ENCODE results near the gene ZNF564.
A peak's percentile ranks its signal among the peaks of the same experiment; 100 is the strongest.
"Not testable (repeated sequence)": the region's sequence is repeated elsewhere in the genome, so short reads cannot be mapped to it uniquely, and the experiment has no call there.

Gene ZNF564

GRCh38 chr19:12567951-12568350 lies 16.7 kb upstream of the ZNF564 start:
- H4K8ac ChIP-seq (ENCODE audit: low read depth, low read length): no peak overlapping the region

GRCh38 chr19:12566380-12566779 lies 15.1 kb upstream of the ZNF564 start:
- H3K9ac ChIP-seq (ENCODE audit: low read depth, low read length, poor library complexity); H3K4me3 ChIP-seq (ENCODE audit: low read length in 2 of 2); H3K36me3 ChIP-seq (replicated peaks in 1 of 2; ENCODE audit: control insufficient read depth in 2 of 2, insufficient read depth in 2 of 2, low read length in 2 of 2); H3K18ac ChIP-seq (ENCODE audit: low read length); H3K9me3 ChIP-seq (replicated peaks in 1 of 2; ENCODE audit: control insufficient read depth in 2 of 2, insufficient read depth in 1 of 2, low read depth in 1 of 2, low read length in 2 of 2); H3K4me1 ChIP-seq (ENCODE audit: control insufficient read depth in 2 of 2, insufficient read depth in 1 of 2, low read depth in 1 of 2, low read length in 2 of 2); H3K27ac ChIP-seq (replicated peaks; ENCODE audit: low read length); H3K4me2 ChIP-seq (ENCODE audit: insufficient read depth, low read length, poor library complexity, severe bottlenecking); H2BK120ac ChIP-seq (ENCODE audit: low read depth, low read length); H3K27me3 ChIP-seq (ENCODE audit: control insufficient read depth in 3 of 3, insufficient read depth in 3 of 3, low read depth in 1 of 3, low read length in 3 of 3); DNase-seq (ENCODE audit: low spot score); H4K8ac ChIP-seq (ENCODE audit: low read depth, low read length); H2AFZ ChIP-seq (ENCODE audit: low read length); H2BK5ac ChIP-seq (ENCODE audit: low read length); H4K91ac ChIP-seq (ENCODE audit: low read depth, low read length, poor library complexity); H2BK12ac ChIP-seq (ENCODE audit: low read length); H3K79me1 ChIP-seq (ENCODE audit: low read depth, low read length); H3K4ac ChIP-seq (ENCODE audit: low read length); H2BK15ac ChIP-seq (ENCODE audit: low read length); H3K14ac ChIP-seq (ENCODE audit: low read length); H2AK5ac ChIP-seq (ENCODE audit: low read depth, low read length); H3K23ac ChIP-seq (ENCODE audit: low read depth, low read length, poor library complexity): not testable (repeated sequence)
- no CpG with 5 or more reads among the region's 5 CpGs for WGBS, 2 donors (ENCODE audit: extremely low coverage in 2 of 2, insufficient read length in 2 of 2, insufficient replicate concordance in 1 of 2)

More at GRCh38 chr19:12567951-12568350, 16.7 kb upstream of the ZNF564 start:
- no peak overlapping the region for H4K91ac ChIP-seq (ENCODE audit: low read depth, low read length, poor library complexity)
- no CpG with 5 or more reads among the region's 4 CpGs for WGBS, 2 donors (ENCODE audit: extremely low coverage in 2 of 2, insufficient read length in 2 of 2, insufficient replicate concordance in 1 of 2)
- H3K4me3 ChIP-seq (ENCODE audit: low read length in 2 of 2): no peak overlapping the region
- H3K27me3 ChIP-seq (ENCODE audit: control insufficient read depth in 3 of 3, insufficient read depth in 3 of 3, low read depth in 1 of 3, low read length in 3 of 3): no peaks in the 10 kb centered on the region
- no peaks in the 10 kb centered on the region for H3K79me1 ChIP-seq (ENCODE audit: low read depth, low read length)
- H3K14ac ChIP-seq (ENCODE audit: low read length): no peak overlapping the region
- H3K23ac ChIP-seq (ENCODE audit: low read depth, low read length, poor library complexity): no peak overlapping the region
- no peaks in the 10 kb centered on the region for H3K9me3 ChIP-seq (replicated peaks in 1 of 2; ENCODE audit: control insufficient read depth in 2 of 2, insufficient read depth in 1 of 2, low read depth in 1 of 2, low read length in 2 of 2)
- DNase-seq (ENCODE audit: low spot score): no peak
- H2AFZ ChIP-seq (ENCODE audit: low read length): no peak overlapping the region
- H2BK12ac ChIP-seq (ENCODE audit: low read length): no peak overlapping the region
- no peak overlapping the region for H3K27ac ChIP-seq (replicated peaks; ENCODE audit: low read length)
- H3K9ac ChIP-seq (ENCODE audit: low read depth, low read length, poor library complexity): no peak overlapping the region
- H2AK5ac ChIP-seq (ENCODE audit: low read depth, low read length): no peak overlapping the region
- no peaks in the 10 kb centered on the region for H3K4me1 ChIP-seq (ENCODE audit: control insufficient read depth in 2 of 2, insufficient read depth in 1 of 2, low read depth in 1 of 2, low read length in 2 of 2)
- H3K36me3 ChIP-seq (replicated peaks in 1 of 2; ENCODE audit: control insufficient read depth in 2 of 2, insufficient read depth in 2 of 2, low read length in 2 of 2): no peaks in the 10 kb centered on the region
- no peak overlapping the region for H3K18ac ChIP-seq (ENCODE audit: low read length)
- H2BK5ac ChIP-seq (ENCODE audit: low read length): no peak overlapping the region
- no peak overlapping the region for H2BK120ac ChIP-seq (ENCODE audit: low read depth, low read length)
- H3K4ac ChIP-seq (ENCODE audit: low read length): no peak overlapping the region
- H3K4me2 ChIP-seq (ENCODE audit: insufficient read depth, low read length, poor library complexity, severe bottlenecking): no peak overlapping the region
- H2BK15ac ChIP-seq (ENCODE audit: low read length): no peak overlapping the region

- Histone ChIP-seq H2BK5ac (ENCODE audit: low read length) (no peak overlapping the region), H2BK120ac (ENCODE audit: low read depth, low read length) (no peak overlapping the region), H3K9me3 (replicated peaks in 1 of 2; ENCODE audit: control insufficient read depth in 2 of 2, insufficient read depth in 1 of 2, low read depth in 1 of 2, low read length in 2 of 2) (no peaks in the 10 kb centered on the region), H4K8ac (ENCODE audit: low read depth, low read length) (no peak overlapping the region), H2BK15ac (ENCODE audit: low read length) (no peak overlapping the region), H2AFZ (ENCODE audit: low read length) (peak overlapping the region; percentile 69), H3K36me3 (replicated peaks in 1 of 2; ENCODE audit: control insufficient read depth in 2 of 2, insufficient read depth in 2 of 2, low read length in 2 of 2) (no peaks in the 10 kb centered on the region), H3K4me2 (ENCODE audit: insufficient read depth, low read length, poor library complexity, severe bottlenecking) (no peak overlapping the region), H3K79me1 (ENCODE audit: low read depth, low read length) (no peaks in the 10 kb centered on the region), H3K14ac (ENCODE audit: low read length) (no peak overlapping the region), H2AK5ac (ENCODE audit: low read depth, low read length) (no peak overlapping the region), H3K4ac (ENCODE audit: low read length) (no peak overlapping the region), H2BK12ac (ENCODE audit: low read length) (no peak overlapping the region), H3K4me3 (ENCODE audit: low read length in 2 of 2) (no peak overlapping the region), H3K23ac (ENCODE audit: low read depth, low read length, poor library complexity) (no peak overlapping the region), H3K27ac (replicated peaks; ENCODE audit: low read length) (no peak overlapping the region), H3K18ac (ENCODE audit: low read length) (no peak overlapping the region), H3K9ac (ENCODE audit: low read depth, low read length, poor library complexity) (no peak overlapping the region), H3K27me3 (ENCODE audit: control insufficient read depth in 3 of 3, insufficient read depth in 3 of 3, low read depth in 1 of 3, low read length in 3 of 3) (no peaks in the 10 kb centered on the region), H3K4me1 (ENCODE audit: control insufficient read depth in 2 of 2, insufficient read depth in 1 of 2, low read depth in 1 of 2, low read length in 2 of 2) (no peaks in the 10 kb centered on the region), H4K91ac (ENCODE audit: low read depth, low read length, poor library complexity) (no peak overlapping the region)
- no CpG with 5 or more reads among the region's 19 CpGs for WGBS, 2 donors (ENCODE audit: extremely low coverage in 2 of 2, insufficient read length in 2 of 2, insufficient replicate concordance in 1 of 2)
- peak; percentile 84 for DNase-seq (ENCODE audit: low spot score)
Measured at GRCh38 chr19:12564016-12564664, 12.9 kb upstream of the ZNF564 start.

GRCh38 chr19:12555456-12555930 lies 4.2 kb upstream of the ZNF564 start:
- Histone ChIP-seq H2AK5ac (ENCODE audit: low read depth, low read length) (no peak overlapping the region), H2BK5ac (ENCODE audit: low read length) (no peak overlapping the region), H4K8ac (ENCODE audit: low read depth, low read length) (no peak overlapping the region), H3K23ac (ENCODE audit: low read depth, low read length, poor library complexity) (no peak overlapping the region), H3K4ac (ENCODE audit: low read length) (no peak overlapping the region), H3K4me3 (ENCODE audit: low read length in 2 of 2) (no peak overlapping the region), H2AFZ (ENCODE audit: low read length) (no peak overlapping the region), H2BK120ac (ENCODE audit: low read depth, low read length) (no peak overlapping the region), H3K27ac (replicated peaks; ENCODE audit: low read length) (no peak overlapping the region), H3K36me3 (replicated peaks in 1 of 2; ENCODE audit: control insufficient read depth in 2 of 2, insufficient read depth in 2 of 2, low read length in 2 of 2) (no peaks in the 10 kb centered on the region), H4K91ac (ENCODE audit: low read depth, low read length, poor library complexity) (no peak overlapping the region), H2BK15ac (ENCODE audit: low read length) (no peak overlapping the region), H3K27me3 (ENCODE audit: control insufficient read depth in 3 of 3, insufficient read depth in 3 of 3, low read depth in 1 of 3, low read length in 3 of 3) (no peaks in the 10 kb centered on the region), H3K9ac (ENCODE audit: low read depth, low read length, poor library complexity) (no peak overlapping the region), H3K14ac (ENCODE audit: low read length) (no peak overlapping the region), H3K79me1 (ENCODE audit: low read depth, low read length) (no peaks in the 10 kb centered on the region), H3K18ac (ENCODE audit: low read length) (no peak overlapping the region), H3K9me3 (replicated peaks in 1 of 2; ENCODE audit: control insufficient read depth in 2 of 2, insufficient read depth in 1 of 2, low read depth in 1 of 2, low read length in 2 of 2) (no peaks in the 10 kb centered on the region), H3K4me1 (ENCODE audit: control insufficient read depth in 2 of 2, insufficient read depth in 1 of 2, low read depth in 1 of 2, low read length in 2 of 2) (peaks cover 0 to 6% of the 10 kb centered on the region in 2 donors), H2BK12ac (ENCODE audit: low read length) (peak overlapping the region; percentile 10), H3K4me2 (ENCODE audit: insufficient read depth, low read length, poor library complexity, severe bottlenecking) (no peak overlapping the region)
- WGBS, 2 donors (ENCODE audit: extremely low coverage in 2 of 2, insufficient read length in 2 of 2, insufficient replicate concordance in 1 of 2): no CpG with 5 or more reads among the region's 39 CpGs
- DNase-seq (ENCODE audit: low spot score): no peak

Data from neuronal stem cell (in vitro differentiated cells).